H9 (cell line): ENCODE results near the gene SLC6A19. TPM values are rescaled to one million over a fixed set of nuclear protein-coding genes. Genes with fewer than 3 reads are reported as not detected.

ENCODE experiments used
- DNase-seq: peaks from one replicate; pipeline ENCODE4 v3.0.0-alpha.2; 2017
- H2AFZ ChIP-seq: one replicate; pipeline ENCODE4 v1.6.1; 2013; ENCODE audit warnings: mild to moderate bottlenecking, low read length, control low read depth, moderate library complexity
- H2AK5ac ChIP-seq: 2 replicates; pipeline ENCODE4 v1.6.1; 2013; ENCODE audit warnings: low read length, control low read depth, mixed read lengths; ENCODE audit not compliant: insufficient read length
- H2BK120ac ChIP-seq: one replicate; pipeline ENCODE4 v1.6.1; 2013; ENCODE audit warnings: low read depth, mild to moderate bottlenecking, low read length, control low read depth, inconsistent platforms; ENCODE audit not compliant: poor library complexity, severe bottlenecking
- H2BK12ac ChIP-seq: 2 replicates; pipeline ENCODE4 v1.6.1; 2013; ENCODE audit warnings: low read length, control low read depth, mixed read lengths, low read depth; ENCODE audit not compliant: insufficient read length
- H2BK15ac ChIP-seq: 2 replicates; pipeline ENCODE4 v1.6.1; 2013; ENCODE audit warnings: low read depth, low read length, control low read depth
- H2BK20ac ChIP-seq: one replicate; pipeline ENCODE4 v1.6.1; 2013; ENCODE audit warnings: low read depth, mild to moderate bottlenecking, low read length, control low read depth, inconsistent platforms; ENCODE audit not compliant: poor library complexity, severe bottlenecking
- H2BK5ac ChIP-seq: 2 replicates; pipeline ENCODE4 v1.6.1; 2013; ENCODE audit warnings: low read length, control low read depth, mixed read lengths; ENCODE audit not compliant: insufficient read length
- H3K14ac ChIP-seq: 2 replicates; pipeline ENCODE4 v1.6.1; 2013; ENCODE audit warnings: low read length, control low read depth; ENCODE audit not compliant: insufficient read depth
- H3K18ac ChIP-seq: 2 replicates; pipeline ENCODE4 v1.6.1; 2013; ENCODE audit warnings: low read depth, mild to moderate bottlenecking, mixed read lengths, low read length, control low read depth; ENCODE audit not compliant: insufficient read length
- H3K23ac ChIP-seq: 2 replicates; pipeline ENCODE4 v1.6.1; 2013; ENCODE audit warnings: low read length, control low read depth, mixed read lengths, low read depth; ENCODE audit not compliant: insufficient read length
- H3K23me2 ChIP-seq: 2 replicates; pipeline ENCODE4 v1.6.1; 2013; ENCODE audit warnings: low read depth, mild to moderate bottlenecking, mixed read lengths, low read length, control low read depth; ENCODE audit not compliant: insufficient read length, poor library complexity, severe bottlenecking
- H3K27ac ChIP-seq: 2 replicates; pipeline ENCODE4 v1.5.1; 2013; ENCODE audit warnings: low read length, control low read depth, mixed read lengths, low read depth; ENCODE audit not compliant: insufficient read length
- H3K27me3 ChIP-seq: 2 replicates; pipeline ENCODE4 v1.6.1; 2013; ENCODE audit warnings: low read length, control low read depth, inconsistent platforms; ENCODE audit not compliant: insufficient read depth
- H3K4ac ChIP-seq: 2 replicates; pipeline ENCODE4 v1.6.1; 2013; ENCODE audit warnings: low read depth, mild to moderate bottlenecking, control low read depth, inconsistent platforms, low read length, moderate library complexity
- H3K4me1 ChIP-seq: 2 replicates; pipeline ENCODE4 v1.6.1; 2013; ENCODE audit warnings: low read length, control low read depth, inconsistent platforms; ENCODE audit not compliant: insufficient read depth
- H3K4me2 ChIP-seq: 2 replicates; pipeline ENCODE4 v1.6.1; 2013; ENCODE audit warnings: low read length, control low read depth, mixed read lengths; ENCODE audit not compliant: insufficient read length, insufficient read depth
- H3K56ac ChIP-seq: 2 replicates; pipeline ENCODE4 v1.6.1; 2013; ENCODE audit warnings: low read depth, mild to moderate bottlenecking, mixed read lengths, low read length, control low read depth; ENCODE audit not compliant: insufficient read length
- H3K79me1 ChIP-seq: 2 replicates; pipeline ENCODE4 v1.6.1; 2013; ENCODE audit warnings: low read depth, mild to moderate bottlenecking, moderate library complexity, low read length, control low read depth, inconsistent platforms; ENCODE audit not compliant: insufficient read depth, poor library complexity, severe bottlenecking
- H3K79me2 ChIP-seq: 2 replicates; pipeline ENCODE4 v1.6.1; 2013; ENCODE audit warnings: low read length, control low read depth, inconsistent platforms; ENCODE audit not compliant: insufficient read depth
- H3K9ac ChIP-seq: 2 replicates; pipeline ENCODE4 v1.6.1; 2013; ENCODE audit warnings: low read length, control low read depth, mixed read lengths; ENCODE audit not compliant: insufficient read length; ENCODE audit errors: extremely low read depth
- H3K9me3 ChIP-seq: one replicate; pipeline ENCODE4 v1.6.1; 2013; ENCODE audit warnings: low read depth, low read length, inconsistent platforms; ENCODE audit not compliant: control insufficient read depth
- H3T11ph ChIP-seq: one replicate; pipeline ENCODE4 v1.6.1; 2013; ENCODE audit warnings: mild to moderate bottlenecking, low read length, control low read depth, inconsistent platforms
- H4K20me1 ChIP-seq: one replicate; pipeline ENCODE4 v1.6.1; 2013; ENCODE audit not compliant: control insufficient read depth, insufficient read length, insufficient read depth
- H4K5ac ChIP-seq: 2 replicates; pipeline ENCODE4 v1.6.1; 2013; ENCODE audit warnings: low read depth, mild to moderate bottlenecking, mixed read lengths, low read length, control low read depth; ENCODE audit not compliant: insufficient read length
- H4K8ac ChIP-seq: replicated peaks from 2 replicates; pipeline ENCODE4 v1.6.1; 2013; ENCODE audit warnings: low read length, control low read depth, mixed read lengths, low read depth; ENCODE audit not compliant: insufficient read length
- H4K91ac ChIP-seq: 2 replicates; pipeline ENCODE4 v1.6.1; 2013; ENCODE audit warnings: low read depth, mild to moderate bottlenecking, moderate library complexity, mixed read lengths, low read length, control low read depth; ENCODE audit not compliant: insufficient read length
- H3K27ac Mint-ChIP-seq, 3 experiments: 2 replicates in 2 of 3; 3 replicates in 1 of 3; pipeline ENCODE4 v1.8.0; 2020 to 2021; ENCODE audit warnings: mixed read lengths in 3 of 3, mild to moderate bottlenecking in 1 of 3, moderate library complexity in 1 of 3
- H3K27me3 Mint-ChIP-seq: 2 replicates; pipeline ENCODE4 v1.8.0; 2021; ENCODE audit warnings: low read depth, mild to moderate bottlenecking, moderate library complexity, mixed read lengths
- H3K36me3 Mint-ChIP-seq, 3 experiments: 2 replicates in 2 of 3; 3 replicates in 1 of 3; pipeline ENCODE4 v1.8.0; 2020 to 2021; ENCODE audit warnings: low read depth in 3 of 3, mixed read lengths in 3 of 3; ENCODE audit not compliant: insufficient read depth in 1 of 3
- H3K4me1 Mint-ChIP-seq, 2 experiments: 2 replicates each; pipeline ENCODE4 v1.8.0; 2020; ENCODE audit warnings: mixed read lengths in 2 of 2
- H3K4me3 Mint-ChIP-seq, 2 experiments: 2 replicates in 1 of 2; 3 replicates in 1 of 2; pipeline ENCODE4 v1.8.0; 2020 to 2021; ENCODE audit warnings: mild to moderate bottlenecking in 2 of 2, mixed read lengths in 2 of 2, moderate library complexity in 1 of 2
- H3K9me3 Mint-ChIP-seq, 2 experiments: 2 replicates in 1 of 2; 3 replicates in 1 of 2; pipeline ENCODE4 v1.8.0; 2020; ENCODE audit warnings: mild to moderate bottlenecking in 2 of 2, mixed read lengths in 2 of 2, moderate library complexity in 1 of 2
- WGBS: extraction: QIAGEN DNeasy Blood & Tissue Kit; methylation state at CpG from one replicate; pipeline ENCODE4 v1.1.7; 2013; ENCODE audit warnings: missing lambda C conversion rate, low lambda C conversion rate, mixed read lengths; ENCODE audit not compliant: insufficient read length; ENCODE audit errors: extremely low coverage; 5-methylcytosine and 5-hydroxymethylcytosine counted together
- total RNA-seq: library from RNA; stranded (reverse); gene quantifications from 2 replicates; pipeline ENCODE4 v1.2.1, GENCODE V29; 2021
- TF ChIP-seq, protein P1 (sequence below): fragments of 200-600 bp; sonication (generic); conservative IDR thresholded peaks from 3 replicates; pipeline ENCODE4 v1.8.0; 2021; ENCODE audit warnings: antibody characterized with exemption, mild to moderate bottlenecking

The SLC6A19 gene
- total RNA-seq, 1 experiment from 2014 or later: not detected

GRCh38 chr5:1181451-1182359, 19.7 kb upstream of the SLC6A19 start:
- H2BK20ac ChIP-seq: no peak overlapping the region
- H2AFZ ChIP-seq: no peak overlapping the region
- no CpG with 5 or more reads among the region's 27 CpGs for WGBS
- Mint-ChIP-seq H3K27ac (no peak overlapping the region; a peak in 1 of 7 replicates), H3K4me3 (no peak overlapping the region), H3K9me3 (no peaks in the 10 kb centered on the region), H3K27me3 (no peaks in the 10 kb centered on the region; the same call in 1 of the 2 replicates), H3K36me3 (no peaks in the 10 kb centered on the region), H3K4me1 (peaks cover 5% of the 10 kb centered on the region in 2 experiments; a peak in 2 of 4 replicates)
- no peak overlapping the region for H3K27ac ChIP-seq
- H3K23me2 ChIP-seq: no peaks in the 10 kb centered on the region
- H3K23ac ChIP-seq: no peak overlapping the region
- H3K4me1 ChIP-seq: no peaks in the 10 kb centered on the region
- H3K79me2 ChIP-seq: no peaks in the 10 kb centered on the region
- H4K20me1 ChIP-seq: no peaks in the 10 kb centered on the region
- H4K5ac ChIP-seq: no peak overlapping the region
- no peaks in the 10 kb centered on the region for H3K9me3 ChIP-seq
- H4K8ac ChIP-seq: no peak overlapping the region
- H3K14ac ChIP-seq: no peak overlapping the region; the same call in 1 of the 2 replicates
- TF ChIP-seq, protein P1, sequence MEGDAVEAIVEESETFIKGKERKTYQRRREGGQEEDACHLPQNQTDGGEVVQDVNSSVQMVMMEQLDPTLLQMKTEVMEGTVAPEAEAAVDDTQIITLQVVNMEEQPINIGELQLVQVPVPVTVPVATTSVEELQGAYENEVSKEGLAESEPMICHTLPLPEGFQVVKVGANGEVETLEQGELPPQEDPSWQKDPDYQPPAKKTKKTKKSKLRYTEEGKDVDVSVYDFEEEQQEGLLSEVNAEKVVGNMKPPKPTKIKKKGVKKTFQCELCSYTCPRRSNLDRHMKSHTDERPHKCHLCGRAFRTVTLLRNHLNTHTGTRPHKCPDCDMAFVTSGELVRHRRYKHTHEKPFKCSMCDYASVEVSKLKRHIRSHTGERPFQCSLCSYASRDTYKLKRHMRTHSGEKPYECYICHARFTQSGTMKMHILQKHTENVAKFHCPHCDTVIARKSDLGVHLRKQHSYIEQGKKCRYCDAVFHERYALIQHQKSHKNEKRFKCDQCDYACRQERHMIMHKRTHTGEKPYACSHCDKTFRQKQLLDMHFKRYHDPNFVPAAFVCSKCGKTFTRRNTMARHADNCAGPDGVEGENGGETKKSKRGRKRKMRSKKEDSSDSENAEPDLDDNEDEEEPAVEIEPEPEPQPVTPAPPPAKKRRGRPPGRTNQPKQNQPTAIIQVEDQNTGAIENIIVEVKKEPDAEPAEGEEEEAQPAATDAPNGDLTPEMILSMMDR: no peak
- no peak overlapping the region for H3K56ac ChIP-seq
- H2BK120ac ChIP-seq: no peak overlapping the region
- H2BK15ac ChIP-seq: no peak overlapping the region
- H3K79me1 ChIP-seq: no peaks in the 10 kb centered on the region
- no peak overlapping the region for H3K4me2 ChIP-seq
- no peak overlapping the region for H3K9ac ChIP-seq
- H2BK12ac ChIP-seq: no peak overlapping the region
- DNase-seq: no peak
- H3K27me3 ChIP-seq: no peaks in the 10 kb centered on the region
- no peak overlapping the region for H3K18ac ChIP-seq
- H2AK5ac ChIP-seq: no peak overlapping the region
- no peak overlapping the region for H3T11ph ChIP-seq
- H4K91ac ChIP-seq: no peak overlapping the region
- no peak overlapping the region for H3K4ac ChIP-seq
- no peak overlapping the region for H2BK5ac ChIP-seq
